GM18870 (cell line): ENCODE data around the gene P3H3.

Experiments
- ATAC-seq: cut with Tn5 transposase; IDR thresholded peaks from one replicate; pipeline ENCODE4 v1.9.1; 2021; ENCODE audit warnings: moderate library complexity; ENCODE audit not compliant: unreplicated experiment

Gene P3H3

DNA sequence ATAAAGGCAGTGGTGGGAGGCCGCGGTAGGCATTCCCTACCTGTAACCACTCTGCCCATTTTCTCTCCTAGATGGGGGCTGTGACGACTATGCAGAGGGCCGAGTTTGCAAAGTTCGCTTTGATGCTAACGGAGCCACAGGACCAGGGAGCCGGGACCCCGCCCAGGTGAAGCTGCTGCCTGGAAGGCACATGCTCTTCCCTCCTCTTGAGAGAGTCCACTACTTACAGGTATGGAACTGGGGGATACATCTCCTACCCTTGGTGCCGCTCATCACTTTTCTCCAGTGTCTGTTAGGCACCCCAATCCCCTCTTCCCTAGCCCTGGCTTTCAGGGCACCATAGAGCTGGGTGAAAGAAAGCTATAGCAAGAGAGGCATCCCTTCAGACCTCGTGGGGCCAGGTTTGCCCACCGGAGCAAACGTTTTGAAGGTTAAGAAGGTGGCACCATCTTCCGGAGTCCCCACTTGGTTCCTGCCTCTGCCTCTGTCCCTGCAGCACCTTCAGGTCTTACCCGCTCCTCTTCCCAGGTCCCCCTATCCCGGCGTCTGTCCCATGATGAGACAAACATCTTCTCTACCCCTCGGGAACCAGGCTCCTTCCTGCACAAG is 2.0 kb upstream of the P3H3 start:
- no peak for ATAC-seq

DNA sequence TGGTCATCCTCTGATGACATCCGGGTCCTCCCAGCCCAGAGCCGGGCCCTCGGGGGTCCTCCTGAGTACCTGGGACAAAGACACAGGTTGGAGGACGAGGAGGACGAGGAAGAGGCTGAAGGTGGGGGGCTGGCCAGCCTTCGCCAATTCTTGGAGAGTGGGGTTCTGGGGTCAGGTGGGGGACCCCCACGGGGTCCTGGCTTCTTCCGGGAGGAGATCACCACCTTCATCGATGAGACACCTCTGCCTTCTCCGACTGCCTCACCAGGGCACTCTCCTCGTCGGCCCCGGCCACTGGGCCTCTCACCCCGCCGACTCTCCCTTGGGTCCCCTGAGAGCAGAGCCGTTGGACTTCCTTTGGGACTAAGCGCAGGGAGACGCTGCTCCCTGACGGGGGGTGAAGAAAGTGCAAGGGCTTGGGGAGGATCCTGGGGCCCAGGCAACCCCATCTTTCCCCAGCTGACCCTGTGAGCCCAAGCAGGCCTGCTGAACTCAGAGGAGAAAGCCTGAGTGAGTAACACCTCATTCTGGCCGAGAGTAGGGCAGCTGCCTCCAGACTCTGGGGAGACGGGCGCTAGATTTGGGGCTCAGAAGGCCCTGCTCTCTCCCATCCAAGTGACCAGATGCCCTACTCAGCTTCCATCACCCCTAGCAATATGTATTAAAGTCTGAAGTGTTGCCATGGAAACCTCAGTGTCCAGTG is 1.3 kb upstream of the P3H3 start:
- ATAC-seq = no peak

DNA sequence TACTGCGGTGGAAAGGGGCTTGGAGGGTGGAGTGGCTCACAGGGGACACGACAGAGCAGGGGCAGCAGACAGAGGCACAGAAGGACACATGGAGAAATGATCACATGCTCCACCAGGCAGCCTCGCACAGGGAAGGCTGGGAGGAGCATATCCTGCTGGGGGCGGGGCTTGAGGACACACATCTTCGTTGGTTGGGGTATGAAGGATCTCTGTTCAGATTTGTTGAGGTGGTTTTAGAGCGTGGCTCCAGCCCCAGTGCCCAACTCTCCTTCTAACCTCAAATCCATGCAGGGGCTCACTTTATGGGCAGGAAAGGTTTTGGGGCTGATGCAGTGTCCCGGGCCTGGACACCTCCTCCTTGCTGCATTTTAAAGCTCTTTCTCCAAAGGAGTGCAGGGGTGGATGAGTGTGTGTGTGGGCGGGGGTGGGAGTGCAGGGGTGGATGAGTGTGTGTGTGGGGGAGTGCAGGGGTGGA is 733 bp upstream of the P3H3 start:
- ATAC-seq = no peak

DNA sequence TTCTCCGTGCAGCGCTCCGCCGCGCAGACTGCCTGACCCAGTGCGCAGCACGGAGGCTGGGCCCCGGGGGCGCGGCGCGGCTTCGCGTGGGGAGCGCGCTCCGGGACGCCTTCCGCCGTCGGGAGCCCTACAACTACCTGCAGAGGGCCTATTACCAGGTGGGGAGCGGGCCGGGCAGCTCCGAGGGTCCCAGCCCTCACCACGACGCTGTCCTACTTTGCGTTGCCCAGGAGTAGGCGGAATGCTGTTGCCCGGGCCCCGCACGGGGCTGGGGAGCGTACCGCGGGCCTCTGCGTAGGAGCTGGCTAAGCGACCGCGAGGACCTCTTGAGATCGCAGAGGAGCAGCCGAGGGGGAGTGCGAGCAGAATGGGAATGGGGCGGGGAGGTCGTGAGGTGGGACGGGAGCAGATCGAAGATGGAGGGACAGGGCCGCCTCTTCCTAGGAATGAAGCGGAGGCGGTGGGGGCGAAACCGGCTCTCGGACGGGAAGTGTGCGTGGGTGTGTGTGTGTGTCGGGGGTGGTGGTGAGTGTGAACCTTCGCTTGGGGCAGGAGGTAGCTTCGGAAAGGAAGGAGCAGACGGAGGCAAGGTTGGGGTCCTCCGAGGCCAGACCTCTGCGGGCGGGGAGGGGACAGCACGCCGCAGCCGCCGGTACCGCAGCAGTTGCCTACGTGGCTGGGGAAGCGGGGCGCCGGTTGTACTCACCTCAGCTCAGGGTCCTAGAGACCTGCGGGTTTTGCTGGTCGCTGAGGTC is 751 bp downstream of the P3H3 start:
- no peak for ATAC-seq

DNA sequence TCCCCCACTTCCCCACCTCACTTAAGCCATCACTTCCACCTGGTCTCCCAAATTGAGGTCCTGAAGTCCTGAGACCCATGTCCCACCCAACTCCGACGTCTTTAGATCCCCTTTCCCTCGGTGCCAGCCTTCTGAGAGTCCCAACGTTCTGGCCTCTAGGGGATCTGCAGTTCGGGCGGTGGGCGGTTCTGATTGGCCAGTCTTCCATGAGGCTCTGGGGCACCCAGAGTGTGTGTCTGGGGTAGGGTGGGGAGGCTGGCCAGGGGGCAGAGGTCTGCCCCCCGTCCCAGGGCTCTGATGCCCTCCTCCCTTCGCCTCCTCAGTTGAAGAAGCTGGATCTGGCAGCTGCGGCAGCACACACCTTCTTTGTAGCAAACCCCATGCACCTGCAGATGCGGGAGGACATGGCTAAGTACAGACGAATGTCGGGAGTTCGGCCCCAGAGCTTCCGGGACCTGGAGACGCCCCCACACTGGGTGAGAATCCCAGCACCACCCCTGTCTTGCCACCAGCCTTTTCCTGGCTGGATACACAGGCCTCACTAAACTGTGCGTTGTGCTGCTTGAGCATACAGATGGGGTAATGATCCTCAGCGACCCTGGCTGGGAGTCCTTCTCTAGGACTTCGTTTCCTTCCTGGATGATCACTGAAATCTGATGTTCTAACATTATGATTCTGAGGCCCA is 1.5 kb downstream of the P3H3 start:
- ATAC-seq = no peak

DNA sequence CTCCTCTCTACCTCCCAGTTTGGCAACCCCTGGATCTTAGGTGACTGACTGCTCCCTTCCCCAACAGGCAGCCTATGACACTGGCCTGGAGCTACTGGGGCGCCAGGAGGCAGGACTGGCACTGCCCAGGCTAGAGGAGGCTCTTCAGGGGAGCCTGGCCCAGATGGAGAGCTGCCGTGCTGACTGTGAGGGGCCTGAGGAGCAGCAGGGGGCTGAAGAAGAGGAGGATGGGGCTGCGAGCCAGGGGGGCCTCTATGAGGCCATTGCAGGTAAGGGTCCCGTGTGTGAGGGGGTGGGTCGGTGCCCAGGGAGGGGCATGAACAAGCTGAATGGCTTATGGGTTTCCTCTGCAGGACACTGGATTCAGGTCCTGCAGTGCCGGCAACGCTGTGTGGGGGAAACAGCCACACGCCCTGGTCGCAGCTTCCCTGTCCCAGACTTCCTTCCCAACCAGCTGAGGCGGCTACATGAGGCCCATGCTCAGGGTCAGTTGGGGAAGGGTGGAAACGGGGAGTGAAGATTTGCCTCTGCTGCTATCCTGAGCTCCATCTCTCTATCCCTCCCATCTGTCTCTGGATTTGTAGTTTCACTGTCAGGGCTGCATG is 2.2 kb downstream of the P3H3 start:
- ATAC-seq = no peak

DNA sequence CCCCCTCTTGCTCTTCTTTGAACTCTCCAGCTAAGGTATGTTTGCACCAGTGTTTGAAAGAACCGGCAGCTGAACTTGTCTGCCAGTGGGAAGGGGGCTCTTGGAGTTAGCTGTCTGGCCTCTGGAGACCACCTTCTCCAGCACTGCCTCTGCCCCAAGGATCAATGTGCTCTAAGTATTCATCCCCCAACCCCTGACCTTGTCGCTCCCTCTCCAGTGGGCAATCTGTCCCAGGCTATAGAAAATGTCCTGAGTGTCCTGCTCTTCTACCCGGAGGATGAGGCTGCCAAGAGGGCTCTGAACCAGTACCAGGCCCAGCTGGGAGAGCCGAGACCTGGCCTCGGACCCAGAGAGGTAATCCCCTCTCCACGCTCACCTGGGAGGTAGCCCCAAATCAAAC is 2.8 kb downstream of the P3H3 start:
- no peak for ATAC-seq

DNA sequence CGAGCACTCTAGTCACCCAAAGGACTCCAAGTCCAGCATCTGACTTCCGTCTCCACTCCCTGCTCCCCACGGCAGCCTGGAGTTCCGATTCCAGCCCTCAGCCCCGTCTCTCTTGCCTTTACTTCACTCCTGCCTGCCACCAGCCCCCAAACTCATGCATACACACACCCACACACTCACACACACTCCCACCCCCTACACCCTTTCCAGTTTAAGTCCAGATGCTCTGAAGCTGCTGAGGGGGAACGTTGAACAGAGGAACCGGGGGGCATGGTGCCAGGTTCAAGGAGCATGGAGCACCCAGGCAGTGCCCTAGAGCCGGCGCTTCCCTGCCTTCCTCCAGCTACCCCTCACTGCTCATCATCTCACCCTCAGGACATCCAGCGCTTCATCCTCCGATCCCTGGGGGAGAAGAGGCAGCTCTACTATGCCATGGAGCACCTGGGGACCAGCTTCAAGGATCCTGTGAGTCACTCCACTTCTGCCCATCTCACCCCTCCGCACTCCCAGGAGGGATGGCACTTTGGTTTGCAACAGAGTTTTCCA is 3.3 kb downstream of the P3H3 start:
- ATAC-seq = no peak

DNA sequence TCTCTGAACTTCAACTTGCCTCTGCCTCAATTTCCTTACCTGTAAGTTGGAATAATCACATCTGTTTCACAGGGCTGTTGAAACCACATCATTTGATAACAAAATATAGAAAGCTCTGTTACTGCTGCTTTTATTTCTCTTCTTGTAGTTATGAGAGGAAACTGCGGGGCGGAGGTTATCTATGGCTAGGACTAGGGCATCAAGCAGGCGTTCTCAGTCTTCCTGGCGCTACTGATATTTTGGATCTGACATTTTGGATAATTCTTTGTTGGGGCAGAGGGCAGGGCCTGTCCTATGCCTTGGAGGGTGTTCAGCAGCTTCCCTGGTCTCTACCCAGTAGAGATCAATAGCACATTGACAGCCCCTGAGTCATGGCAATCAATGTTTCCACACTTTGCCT is 3.9 kb downstream of the P3H3 start:
- ATAC-seq = no peak

DNA sequence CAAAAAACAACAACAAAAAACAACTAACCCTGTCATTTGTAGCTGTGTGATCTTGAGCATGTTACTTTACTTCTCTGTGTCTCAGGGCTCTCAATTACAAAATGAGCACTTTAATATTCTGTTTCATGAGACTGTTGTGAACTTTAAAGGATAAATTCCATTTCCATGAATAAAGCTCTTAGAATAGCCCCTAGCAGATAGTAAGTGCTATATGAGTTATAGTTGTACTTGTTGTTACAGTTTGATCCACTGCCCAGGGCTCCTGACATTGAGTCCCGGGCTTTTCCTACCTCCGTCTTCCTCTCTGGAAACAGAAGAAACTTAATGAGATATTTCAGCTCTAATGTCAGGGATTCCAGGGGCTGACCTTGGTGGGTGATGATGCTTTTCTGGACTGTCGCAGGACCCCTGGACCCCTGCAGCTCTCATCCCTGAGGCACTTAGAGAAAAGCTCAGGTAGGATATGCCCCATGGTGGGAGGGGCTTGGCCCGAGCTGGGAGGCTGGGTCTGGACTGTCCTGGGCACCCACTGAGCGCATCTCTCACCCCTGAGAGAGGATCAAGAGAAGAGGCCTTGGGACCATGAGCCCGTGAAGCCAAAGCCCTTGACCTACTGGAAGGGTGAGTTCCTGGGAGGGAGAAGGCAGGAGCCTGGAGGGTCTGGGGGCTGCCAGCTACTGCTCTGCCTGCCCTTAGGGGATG is 5.1 kb downstream of the P3H3 start:
- ATAC-seq = no peak

DNA sequence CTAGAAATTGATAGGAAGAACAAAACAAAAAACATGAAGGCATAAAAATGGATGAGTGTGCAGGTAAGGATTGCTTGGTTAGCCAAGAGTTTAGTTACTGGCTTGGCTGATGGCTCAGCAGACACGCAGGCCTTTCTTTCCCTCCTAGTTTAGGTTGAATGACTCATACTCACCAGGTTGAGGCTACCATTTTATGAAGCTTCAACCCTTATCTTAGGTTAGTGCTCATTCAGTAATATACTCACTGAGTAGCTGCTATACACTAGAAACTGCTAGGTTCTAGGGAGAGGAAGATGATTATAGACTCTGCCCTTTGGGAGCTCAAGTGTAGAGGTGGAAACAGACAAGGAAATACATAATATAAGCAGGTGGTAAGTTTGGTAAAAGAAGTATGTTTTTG is 6.0 kb downstream of the P3H3 start:
- no peak for ATAC-seq

DNA sequence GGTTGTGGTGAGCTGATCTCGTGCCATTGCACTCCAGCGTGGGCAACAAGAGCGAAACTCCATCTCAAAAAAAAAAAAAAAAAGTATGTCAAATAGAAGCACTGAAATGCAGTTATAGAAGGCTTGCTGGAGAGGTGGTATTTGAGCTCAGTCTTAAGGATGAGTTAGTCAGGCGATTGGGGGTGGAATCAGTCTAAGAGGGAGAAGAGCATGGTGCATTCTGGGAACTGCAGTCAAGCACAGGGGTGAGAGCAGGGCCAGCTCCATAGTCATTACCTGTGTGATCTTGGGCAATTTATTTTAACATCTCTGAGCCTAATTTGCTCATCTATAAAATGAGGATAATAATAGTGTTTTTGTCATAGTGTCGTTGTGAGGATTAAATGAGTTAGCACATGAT is 6.7 kb downstream of the P3H3 start:
- ATAC-seq = no peak

DNA sequence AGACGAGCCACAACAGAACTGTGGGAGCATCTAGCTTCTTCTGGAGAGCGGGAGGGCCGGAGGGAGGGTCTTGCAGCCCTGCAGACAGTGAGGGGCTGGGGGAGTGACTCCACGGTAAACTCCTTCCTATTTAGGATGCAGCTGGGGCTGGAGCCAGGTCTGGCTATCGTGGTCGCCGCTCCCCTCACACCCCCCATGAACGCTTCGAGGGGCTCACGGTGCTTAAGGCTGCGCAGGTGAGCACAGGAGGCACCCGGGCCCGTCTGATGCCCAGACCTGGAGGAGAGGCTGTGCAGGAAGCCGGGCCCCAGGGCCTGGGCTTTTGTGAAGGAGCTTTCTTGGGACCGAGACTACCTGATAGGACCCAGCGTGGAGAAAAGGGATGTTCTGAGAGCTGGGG is 8.6 kb downstream of the P3H3 start:
- ATAC-seq = no peak

DNA sequence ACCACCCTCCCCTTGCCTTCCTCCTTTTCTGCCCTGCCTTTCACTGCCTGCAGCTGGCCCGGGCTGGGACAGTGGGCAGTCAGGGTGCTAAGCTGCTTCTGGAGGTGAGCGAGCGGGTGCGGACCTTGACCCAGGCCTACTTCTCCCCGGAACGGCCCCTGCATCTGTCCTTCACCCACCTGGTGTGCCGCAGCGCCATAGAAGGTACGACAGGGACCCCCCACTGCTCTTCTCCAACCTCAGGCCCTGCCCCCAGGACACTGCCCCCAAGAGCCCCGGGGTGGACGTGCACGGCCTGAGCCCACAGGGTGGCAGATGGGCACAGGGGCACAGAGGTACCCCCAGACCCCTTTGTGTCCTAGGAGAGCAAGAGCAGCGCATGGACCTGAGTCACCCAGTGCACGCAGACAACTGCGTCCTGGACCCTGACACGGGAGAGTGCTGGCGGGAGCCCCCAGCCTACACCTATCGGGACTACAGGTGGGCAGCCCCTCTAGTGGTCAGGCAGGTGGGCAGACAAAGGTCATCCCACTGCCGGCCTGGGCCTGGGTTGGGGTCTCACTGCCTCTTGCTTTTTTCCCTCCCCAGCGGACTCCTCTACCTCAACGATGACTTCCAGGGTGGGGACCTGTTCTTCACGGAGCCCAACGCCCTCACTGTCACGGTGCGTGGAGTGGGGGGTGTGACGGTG is 9.3 kb downstream of the P3H3 start:
- ATAC-seq = no peak

DNA sequence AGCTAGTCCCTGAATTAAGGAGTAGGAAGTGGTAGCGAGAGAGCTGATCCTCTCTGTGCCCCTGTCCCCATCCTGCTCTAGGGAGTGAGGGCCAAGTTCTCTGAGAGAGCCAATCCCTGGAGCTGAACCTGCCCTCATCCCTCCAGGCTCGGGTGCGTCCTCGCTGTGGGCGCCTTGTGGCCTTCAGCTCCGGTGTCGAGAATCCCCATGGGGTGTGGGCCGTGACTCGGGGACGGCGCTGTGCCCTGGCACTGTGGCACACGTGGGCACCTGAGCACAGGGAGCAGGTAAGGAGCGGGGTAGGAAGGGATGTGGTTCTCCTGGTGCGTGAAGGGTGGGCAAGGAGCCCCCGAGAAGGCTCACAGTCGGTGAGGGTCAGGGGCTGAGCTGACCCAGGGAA is 10.6 kb downstream of the P3H3 start:
- no peak for ATAC-seq

DNA sequence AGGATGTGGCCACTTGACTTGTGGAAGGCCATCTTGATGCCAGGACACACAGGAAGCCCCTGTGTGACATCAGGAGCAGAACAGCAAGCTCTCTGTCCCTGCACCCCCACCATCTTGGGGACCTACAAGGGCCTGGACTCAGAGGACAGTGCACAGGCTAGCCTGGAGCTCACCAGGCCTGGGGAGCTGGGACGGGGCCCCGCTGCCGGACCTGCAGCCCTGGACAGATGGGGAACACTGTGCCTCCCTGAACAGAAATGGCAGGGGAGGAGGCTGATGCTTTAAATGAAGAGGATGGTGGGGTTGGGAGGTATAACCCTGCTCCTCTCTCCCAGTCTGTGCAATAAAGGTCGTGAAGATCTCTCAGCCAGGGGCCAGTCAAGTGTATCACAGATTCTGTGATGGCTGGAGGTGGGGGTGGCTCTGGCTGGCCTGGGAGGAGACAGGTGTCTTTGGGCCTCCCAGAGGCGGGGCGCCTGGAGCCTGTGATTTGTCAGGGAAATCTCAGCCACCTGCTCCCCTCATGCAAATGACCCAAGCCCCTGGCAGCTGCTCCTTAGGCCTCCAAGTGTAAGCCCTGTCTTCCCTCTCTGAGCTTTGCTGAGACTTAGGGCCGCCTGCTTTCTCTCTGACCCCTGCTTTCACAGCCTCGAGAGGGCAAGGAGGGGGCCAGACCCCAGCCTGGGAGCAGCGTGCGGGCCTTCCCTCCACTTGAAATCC is 11.4 kb downstream of the P3H3 start:
- ATAC-seq = no peak

DNA sequence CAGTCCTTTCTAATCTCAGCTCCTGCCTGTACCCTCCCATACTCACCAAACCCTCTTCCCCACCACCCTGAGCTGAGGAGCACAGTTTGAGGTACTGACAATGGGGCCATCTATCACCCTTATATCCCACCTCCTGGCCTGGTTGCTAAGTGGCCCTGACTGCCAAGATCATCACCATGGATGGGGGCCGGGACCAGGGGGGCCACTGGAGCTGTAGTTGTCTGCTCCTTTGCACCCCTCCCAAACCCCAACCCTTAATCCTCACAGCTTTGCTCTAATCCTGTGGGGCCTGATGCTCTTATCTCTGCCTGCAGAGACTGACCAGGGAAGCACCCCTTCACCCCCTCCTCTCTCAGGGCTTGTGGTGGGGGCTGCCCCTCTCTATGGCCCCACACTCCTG is 12.1 kb downstream of the P3H3 start:
- no peak for ATAC-seq

DNA sequence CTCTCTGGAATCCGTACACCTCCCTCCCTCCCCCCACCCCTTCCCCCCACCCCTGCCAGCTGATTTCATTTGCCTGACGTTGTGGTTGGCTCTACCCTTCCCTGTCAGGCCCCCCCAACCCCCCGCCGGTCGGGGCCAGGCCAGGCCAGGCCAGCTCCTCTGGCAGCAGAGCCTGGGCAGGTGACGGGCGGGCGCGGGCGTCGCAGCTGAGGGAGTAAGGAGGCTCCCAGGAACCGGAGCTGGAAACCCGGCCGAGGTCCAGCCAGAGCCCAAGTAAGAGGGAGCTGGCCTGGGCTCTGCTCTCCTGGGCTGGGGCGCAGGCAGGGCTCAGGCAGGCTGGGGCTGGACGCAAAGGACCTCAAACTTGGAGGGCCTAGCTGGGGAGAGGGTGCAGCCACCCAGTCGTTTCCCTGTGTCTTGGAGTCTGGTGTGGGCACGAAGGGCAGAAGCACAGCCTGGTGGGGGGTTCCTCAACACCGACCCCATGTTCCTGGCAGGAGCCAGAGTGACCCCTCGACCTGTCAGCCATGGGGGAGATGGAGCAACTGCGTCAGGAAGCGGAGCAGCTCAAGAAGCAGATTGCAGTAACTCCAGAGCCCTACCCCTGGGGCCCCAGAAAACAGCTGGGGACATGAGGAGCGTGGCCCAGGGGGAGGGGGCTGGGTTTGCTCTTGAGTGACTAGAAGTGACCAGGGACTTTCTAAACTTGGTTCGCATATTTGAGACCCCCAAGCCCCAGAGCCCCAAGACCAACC is 12.7 kb downstream of the P3H3 start, which contains the start of gene GNB3:
Gene GNB3 (plus strand): TSS at position 165 of the 755 bp plus-strand sequence. CDS start 363 bp downstream, at position 528.
- no peak for ATAC-seq
